Stimulated activated CD8-positive, alpha-beta memory T cell treated with anti-CD3 and anti-CD28 coated beads, Interleukin-7, amount 100 ng/mL, for 24 hours (primary cell): ENCODE results near the gene ATRN.

Source experiments
- DNase-seq: peaks from one replicate; pipeline ENCODE4 v3.0.0-alpha.2; 2020; ENCODE audit warnings: low read depth

Gene ATRN

DNA sequence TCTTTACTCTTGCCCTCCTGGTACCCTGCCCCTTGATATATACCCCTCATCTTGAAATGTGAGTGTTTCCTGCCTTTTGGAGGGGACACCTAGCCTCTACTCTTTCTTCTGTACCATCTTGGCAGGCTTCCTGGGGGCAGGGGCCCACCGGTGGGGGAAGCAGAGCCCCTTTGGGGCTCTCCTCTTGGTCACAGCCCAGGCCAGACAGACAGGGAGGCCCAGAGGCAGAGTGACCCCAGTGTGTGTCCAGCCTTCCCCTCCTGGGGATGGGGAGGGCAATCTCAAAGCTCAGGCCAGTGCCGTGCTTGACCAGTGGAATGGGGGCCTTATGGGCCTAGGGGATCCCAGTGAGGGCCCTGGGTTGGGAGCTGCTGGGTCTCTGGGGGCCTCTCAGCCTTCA lies 207.4 kb downstream of the ATRN start:
- no peak for DNase-seq

DNA sequence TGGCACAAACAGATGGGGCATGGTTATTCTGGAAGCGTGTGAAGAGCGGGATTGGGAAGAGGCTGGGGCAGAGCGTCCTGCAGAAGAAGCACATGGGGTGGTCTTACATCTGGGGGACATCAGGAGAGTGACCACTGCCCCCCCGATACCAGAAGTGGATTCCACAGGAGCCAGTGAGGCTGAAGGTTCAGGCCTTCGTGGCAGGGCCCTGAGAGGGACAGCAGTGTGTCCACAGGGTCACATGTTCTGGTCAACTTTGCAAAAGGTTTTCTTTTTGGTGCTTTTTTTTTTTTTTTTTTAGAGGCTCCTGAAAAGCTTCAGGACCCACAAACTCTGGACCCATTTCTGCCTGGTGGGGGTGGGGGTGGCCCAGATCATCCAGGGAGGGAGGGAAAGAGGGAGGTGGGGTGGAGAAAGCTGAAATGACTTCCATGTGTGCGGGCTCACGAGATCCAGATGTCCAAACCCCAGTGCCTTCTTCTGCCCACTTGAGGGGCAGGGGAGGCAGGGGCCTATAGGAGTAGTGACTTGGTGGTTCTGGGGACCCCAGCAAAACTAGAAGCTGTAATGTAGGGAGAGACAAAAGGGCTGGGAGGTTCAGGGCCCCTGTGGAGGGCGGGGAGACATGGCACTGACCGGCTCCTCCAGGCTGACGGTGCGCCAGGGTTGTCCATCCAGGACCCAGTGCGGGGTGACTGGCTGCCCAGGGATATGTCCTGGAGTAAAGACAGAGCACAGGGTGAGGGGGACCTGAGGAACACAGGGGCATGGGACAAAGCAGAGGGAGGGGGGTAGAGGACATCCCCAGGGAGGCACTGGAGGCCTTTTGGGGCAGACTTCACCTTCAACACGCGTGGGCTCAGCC lies 208.3 kb downstream of the ATRN start:
- DNase-seq = no peak

DNA sequence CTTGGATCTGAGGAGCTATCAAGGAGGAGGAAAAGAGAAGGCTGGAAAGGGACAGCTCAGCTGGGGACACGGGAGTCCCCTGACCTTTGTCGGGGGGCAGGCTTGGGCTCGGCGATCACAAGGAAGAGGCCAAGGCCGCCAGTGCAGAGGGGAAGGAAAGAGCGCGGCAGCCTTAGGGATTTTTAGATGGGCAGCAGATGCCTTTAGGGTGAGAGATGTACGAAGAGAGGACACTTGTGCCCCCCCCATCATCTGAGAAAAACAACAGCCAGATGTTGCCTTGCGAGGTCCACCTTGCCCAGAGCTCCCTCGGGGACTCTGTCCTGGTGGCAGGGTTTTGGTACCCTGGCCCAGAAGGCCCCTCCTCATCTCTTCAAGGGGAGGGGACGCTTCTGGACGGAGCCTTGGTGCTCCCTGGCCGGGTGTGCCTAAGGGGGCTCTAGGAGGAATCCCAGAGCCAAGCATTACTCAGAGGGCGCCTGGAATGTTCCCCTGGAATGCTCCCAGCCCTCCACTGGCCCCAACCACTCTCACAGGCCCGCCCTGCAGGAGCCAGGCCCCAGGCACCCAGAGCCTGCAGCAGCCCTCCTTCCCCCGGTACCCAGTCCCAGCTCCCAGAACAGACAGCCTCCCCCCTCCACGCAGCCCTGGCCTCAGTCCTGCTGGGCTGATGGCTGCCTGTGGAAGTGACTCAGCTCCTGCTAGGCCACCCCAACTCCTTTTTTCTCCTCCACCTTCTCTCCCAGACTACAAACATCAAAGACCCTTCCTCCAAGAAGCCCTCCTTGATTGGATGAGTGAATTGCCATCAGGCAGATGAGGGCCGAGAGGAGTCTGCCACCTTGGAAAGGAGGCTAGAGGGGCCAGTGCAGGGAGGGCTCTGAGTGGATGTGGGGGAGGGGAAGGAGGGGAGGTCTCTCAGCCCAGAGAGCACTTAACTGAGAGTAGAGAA lies 209.2 kb downstream of the ATRN start:
- DNase-seq = no peak

DNA sequence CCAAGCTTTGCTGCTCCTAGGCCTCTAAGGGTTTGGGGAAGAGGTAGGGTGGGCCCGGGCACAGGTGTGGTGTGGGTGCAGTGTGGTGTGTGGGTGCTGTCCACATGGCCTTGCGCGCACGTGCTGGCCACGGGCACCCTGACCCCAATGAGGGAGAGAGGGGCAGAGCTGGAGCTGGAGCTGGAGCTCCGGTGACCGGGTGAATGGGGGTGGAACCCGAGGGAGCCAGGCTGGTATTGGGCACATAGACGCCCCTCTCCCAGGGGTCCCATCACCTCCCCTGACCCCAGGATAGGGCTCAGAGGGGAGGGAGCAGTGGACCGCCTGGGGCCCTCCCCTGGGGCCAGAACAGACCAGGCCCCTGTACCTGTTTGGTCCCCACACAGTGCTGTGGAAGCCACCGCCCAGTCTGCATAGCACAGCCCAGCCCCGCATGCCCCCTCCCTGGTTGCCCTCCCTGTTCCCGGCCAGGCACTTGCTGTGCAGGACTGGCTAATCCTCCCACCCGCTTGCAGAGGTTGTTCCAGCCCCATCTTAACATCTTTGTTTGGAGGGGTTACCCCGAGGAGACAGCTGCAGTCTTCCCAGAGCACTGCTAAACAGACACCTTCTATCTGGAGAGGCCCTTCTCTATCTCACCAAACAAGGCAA lies 210.0 kb downstream of the ATRN start:
- DNase-seq = no peak

DNA sequence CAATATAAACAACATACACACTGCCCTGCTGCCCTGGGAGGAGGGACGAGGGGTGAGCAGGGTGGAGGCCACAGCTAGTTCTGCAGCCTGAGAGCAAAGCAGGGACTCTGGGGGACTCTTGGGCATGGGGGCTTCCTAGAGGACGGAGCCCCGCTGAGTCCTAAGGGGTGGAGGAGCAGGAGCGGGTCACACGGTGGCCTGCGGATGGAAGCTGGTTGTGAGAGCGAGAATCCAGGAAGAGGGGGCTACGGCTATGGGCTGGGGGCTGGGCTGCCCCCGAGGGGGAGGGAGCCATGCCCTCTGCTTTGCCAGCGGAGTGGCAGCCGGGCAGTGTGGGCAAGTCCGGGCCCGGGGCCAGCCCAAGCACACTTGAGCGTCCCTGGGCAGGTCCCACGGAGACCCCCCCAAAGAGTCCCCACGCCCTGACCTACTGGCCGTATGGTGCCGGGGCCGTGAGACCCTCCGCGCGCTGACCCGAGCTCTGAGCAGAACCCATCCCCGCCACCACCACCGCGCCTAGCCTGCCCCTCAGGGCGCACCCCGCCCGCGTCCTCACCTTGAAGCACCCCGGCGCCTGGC lies 210.6 kb downstream of the ATRN start:
- no peak for DNase-seq

DNA sequence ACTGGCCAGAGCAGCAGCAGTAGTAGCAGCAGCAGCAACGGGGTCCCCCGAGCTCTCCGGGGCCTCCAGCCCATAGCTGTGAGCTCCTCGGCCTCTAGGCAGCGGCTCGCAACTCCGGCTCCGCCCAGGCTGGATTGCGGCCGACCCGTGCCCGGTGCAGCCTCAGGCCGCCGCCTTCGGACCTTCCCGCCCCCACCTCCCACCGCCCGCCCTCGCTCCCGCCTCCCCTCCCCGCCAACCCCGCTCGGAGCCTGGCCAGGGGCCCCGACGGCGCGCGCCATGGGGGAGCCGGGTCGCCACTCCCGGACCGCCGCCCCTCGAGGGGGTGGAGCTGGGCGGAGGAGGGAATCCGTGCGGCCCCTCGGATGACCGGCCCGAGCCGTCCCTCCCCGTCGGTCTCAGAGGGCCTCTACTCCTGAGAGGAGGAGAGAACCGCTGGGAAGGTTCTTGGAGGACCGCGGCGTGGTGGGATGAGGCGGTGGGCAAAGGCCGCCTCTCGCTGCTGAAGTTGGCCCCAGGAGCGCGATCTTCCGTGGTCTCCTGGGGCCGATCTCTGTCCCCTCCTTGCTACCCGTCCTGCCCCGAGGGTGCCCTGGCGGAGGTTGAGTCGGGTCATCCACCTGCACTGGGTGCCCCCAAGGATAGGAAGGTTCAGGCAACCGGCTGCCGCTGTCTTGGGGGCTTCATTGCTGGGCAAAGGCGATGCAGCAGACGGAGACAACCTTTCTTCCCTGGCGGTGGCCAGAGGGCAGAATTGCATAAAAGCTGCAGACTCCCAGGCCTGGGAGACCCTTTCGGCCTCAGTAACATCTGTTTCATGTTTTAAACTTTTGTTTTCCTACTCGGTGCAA lies 211.3 kb downstream of the ATRN start, which contains the start of gene ADAM33:
Gene ADAM33, minus strand, starts transcription at position 80 of the 851 bp plus-strand sequence. Its CDS starts 6 bp downstream, at position 74.
- no peak for DNase-seq

DNA sequence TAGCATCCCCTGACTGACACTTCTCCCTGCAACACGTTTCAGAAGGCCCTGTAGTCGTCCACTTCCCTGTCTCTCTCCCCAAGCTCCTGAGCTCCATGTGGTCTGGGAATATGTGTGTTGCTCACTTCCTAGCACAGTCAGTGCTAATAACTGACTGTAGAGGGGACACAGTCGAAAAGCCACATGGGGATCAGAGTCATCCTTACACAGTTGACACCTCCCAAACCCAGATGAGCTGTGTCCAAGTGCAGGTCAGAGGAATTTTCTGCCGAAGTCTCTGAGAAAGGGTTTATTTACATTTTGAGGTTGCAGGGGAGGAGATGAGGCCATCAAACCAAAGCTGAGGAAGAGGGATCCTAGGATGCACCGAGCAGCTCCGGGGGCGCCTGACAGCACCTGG lies 214.5 kb downstream of the ATRN start:
- DNase-seq = no peak

DNA sequence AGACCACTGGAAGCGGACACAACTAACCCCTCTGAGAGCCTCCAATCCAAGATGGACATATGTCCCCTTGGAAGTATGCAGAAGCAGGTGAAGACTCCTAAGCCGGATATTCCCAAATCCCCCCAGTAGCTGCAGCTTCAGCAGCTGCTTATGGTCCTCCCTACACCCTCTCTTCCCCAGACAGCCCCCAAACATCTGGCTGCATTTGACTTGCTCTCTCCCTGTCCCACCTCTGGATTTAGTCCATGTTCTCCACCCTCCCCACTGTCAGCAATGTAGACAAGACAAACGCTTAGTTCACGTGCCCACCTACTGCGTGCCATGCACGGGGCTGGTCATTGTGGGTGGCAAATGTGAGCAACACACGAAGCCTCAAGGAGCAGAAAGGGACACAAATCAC lies 215.6 kb downstream of the ATRN start:
- DNase-seq = no peak

DNA sequence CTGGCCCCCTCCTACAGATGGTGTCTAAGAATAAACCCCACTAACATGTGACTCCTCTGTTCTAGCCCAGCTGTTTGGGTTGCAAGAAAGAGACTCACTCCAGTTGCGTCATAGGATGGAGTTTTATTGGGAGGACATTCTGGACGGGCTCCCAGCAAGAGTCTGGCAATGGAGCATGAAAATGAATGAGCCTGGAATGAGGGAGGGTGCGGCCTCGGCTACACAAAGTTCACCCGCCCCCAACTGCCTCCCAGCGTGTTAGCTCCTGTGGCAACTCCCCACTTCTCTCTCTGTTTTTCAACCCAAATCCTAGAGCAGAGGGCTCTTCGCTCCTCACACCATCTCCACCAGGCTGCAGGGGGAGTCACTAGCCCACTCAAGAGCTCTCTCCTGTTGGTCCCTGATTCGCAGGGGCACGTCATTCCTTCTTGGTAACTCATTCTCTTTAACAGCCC lies 216.1 kb downstream of the ATRN start:
- no peak for DNase-seq

DNA sequence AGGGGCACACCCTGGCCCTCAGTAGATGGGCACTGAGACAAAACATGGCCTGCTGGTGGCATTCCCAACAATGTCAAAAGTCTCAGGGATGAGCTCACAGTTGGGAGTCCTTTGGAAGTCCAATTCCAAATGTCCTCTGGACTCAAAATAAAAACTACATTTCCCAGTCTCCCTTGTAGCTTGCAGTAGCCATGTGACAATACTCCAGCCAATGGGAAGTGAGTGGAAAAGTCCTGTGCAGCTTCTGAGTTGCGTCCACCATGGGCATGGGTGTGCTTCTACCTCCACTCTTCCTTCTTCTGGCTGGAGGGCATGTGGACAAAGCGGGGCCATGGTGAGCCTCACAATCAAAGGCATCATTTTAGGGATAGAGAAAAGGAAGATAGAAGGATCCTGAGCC lies 216.8 kb downstream of the ATRN start:
- no peak for DNase-seq

DNA sequence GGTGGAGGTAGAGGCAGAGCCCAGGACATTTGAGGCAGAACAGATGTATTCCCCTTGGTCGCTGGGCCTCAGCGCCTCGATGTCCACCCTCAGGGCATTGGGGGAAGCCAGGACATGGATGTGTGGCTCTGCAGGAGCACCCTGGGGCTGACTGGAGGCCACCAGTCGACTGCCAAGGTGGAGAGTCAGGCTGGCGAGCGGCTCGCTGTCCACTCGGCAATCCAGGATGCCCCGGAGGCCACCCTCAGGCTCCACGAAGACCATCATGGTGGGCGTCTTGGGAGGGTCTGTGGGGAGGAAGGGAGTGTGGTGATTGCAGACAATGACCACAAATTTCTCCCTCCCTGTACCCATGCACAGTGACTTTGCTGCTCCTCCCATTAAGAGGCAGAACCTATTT lies 219.2 kb downstream of the ATRN start:
- DNase-seq = no peak

DNA sequence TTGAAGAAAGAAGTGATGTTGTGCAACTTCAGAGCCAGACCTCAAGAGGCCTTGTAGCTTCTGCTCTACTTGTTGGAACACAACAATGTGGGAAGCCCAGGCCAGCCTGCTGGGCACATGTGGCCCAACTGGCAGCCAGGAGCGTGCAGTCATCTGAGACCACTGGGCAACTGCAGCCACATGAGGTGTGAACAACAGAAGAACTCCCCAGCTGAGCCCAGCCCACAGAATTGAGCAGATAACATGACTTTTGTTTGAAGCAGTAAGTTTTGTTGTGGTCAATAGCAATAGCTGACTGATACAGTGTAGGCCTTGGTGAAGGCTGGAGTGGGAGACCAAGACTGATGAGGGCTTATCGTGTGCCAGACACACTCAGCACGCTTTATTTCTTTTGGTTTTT lies 219.6 kb downstream of the ATRN start:
- no peak for DNase-seq

DNA sequence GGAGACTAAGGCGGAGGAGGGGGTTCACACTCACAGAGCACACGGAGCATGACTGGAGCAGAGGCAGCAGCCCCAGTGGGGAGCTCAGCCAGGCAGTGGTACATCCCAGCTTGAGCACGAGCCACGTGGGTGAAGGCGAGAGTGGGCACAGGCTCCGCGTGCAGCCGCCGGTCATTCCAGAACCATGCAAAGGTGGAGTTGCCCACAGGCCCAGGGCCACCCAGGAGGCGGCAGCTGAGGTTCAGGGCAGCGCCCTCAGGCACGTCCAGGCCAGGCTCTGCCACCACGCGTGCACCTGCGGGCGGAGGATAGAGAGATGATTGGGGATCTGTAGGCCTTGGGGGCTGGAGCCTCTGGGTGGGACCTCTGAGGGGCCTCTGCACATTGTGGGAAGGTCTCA lies 220.5 kb downstream of the ATRN start:
- no peak for DNase-seq

DNA sequence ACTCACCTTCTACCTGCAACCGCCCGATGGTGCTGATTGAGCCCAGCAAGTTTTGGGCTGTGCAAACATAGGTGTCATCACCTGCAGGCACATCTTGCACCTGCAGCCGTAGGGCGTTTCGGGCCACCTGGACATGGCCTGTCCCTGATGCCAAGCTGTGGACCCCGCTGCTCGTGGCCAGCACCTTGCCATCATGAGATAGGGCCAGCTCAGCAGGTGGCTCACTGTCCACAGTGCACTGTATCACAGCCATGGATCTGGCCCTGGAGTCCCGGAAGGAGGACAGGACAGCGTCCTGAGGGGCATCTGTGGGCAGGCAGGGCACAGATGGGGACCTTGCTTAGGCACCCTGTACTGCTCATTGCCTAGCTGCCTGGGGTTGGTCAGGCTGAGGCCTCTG lies 221.1 kb downstream of the ATRN start:
- no peak for DNase-seq

DNA sequence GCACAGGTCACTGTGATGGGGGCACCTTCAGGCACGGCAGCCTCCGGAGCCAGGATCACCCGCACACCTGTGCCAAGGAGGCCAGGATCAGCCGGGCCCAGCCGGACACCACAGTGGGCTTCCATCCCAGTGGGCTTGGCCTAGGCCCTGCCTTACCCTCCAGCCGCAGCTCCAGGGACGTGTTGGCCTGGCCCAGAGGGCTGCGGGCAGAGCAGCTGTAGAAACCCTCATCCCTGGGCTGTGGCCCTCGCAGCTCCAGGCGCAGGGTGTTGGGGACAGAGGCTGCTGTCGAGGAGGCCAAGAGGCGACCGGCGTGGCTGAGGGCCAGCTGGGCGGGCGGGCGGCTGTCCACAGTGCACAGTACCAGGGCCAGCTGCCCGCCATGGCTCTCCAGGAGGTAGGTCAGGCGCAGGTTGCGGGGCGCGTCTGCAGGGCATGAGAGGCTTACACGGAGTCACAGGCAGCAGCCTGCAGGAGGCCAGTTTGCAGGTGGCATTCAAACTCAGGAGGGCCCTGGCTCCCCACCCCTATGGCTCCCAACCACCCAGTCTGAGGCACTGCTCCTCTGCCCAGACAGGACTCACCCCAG lies 222.0 kb downstream of the ATRN start:
- no peak for DNase-seq

DNA sequence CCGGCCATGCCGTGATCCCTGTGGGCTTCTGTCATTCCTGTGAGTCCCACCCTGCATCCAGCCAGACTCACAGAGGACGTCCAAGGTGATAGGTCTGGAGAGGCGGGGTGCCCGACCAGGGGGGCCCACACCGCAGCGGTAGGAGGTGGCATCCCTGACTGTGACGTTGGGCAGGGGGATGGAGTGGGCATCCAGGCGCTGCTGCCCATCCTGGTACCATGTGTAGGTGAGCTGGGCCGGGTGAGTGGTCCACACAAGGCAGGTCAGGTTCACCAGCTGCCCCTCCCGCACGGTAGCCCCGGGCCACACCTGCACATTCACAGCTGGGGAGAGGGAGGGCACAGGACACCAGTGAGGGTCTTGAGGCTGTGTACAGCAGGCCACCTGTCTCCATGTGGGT lies 222.6 kb downstream of the ATRN start:
- DNase-seq = no peak

DNA sequence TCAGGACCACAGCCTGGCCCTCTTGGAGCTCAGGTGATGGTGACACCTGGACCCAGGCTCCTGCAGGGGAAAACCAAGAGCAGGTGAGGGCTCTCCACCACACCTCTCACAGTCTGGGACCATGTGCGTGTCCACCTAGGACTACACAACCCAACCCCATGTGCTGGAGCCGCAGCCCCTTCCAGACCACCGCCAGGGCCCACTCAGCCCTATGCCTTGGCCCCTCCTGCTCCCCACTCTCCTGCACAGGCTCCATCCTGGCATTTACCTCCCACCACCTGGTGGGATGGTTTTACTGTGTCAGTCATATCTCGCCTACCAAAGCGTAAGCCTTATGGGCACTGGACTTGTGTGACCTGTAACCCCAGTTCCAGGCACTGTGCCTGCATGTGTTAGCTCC lies 224.0 kb downstream of the ATRN start:
- DNase-seq = no peak

DNA sequence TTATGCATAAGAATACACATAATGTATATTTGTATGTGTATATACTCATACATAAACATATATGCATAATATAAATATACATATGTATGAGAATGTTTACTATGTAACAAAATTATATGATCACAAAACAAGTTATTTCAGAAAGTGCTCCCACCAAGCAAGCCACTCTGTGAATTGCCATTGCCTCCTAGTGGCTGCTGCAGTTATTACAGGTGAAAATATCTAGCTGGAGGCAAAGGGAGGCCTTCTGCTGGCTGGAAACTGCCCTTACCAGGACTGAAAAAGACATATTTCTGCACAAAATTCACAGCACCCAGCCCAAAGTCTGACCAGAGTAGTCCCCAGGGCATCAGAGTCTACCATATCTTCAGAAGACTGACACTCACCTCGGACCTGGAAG lies 225.4 kb downstream of the ATRN start:
- DNase-seq = no peak

DNA sequence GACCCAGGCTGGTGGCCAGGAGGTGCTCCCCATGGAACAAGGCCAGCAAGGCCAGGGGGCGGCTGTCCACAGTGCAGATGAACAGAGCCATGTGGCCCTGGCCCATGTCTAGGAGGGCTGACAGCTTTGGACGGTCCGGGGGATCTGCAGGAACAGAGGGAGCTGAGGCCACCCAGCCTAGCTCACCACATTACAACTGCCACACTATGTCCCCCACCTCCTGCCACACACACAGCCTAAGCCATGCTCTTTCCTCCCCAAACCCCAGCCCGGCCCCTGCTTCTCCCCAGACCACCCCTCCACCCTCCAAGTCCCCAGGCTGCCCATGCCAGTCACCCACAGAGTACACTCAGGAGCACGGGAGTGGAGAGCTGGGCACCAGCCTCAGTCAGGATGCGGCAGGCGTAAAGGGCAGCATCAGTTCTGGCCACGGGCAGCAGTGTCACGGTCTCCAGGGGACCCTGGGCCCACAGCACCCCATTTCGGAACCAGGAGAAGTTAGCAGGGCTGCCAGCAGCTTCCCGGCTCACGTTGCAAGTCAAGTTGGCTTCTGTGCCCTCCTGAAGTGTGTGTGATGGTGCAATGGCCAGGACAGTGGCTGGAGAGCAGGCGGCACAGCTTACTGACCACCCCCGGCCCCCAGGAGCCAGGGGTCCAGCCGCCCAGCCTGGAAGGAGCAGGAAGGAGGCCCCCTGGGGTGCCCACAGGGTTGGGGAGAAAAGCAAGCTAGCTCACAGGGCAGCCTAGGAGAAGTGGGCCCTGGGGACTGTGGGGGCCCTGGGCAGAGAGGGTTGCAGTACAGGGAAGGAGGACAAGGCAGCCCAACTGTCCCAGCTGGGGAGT lies 226.1 kb downstream of the ATRN start:
- no peak for DNase-seq
